Neural progenitor cell (in vitro differentiated cells): Measurements from ENCODE around the gene ASRGL1. TPM values are rescaled to one million over a fixed set of nuclear protein-coding genes. Genes with fewer than 3 reads are reported as not detected.

Experiments
- DNase-seq: peaks from one replicate; pipeline ENCODE4 v3.0.0-alpha.2; 2016; ENCODE audit warnings: low spot score
- H2AFZ ChIP-seq: fragments of 200-600 bp; sonication (generic); replicated peaks from 2 replicates; pipeline ENCODE4 v1.6.1; 2016; ENCODE audit warnings: antibody characterized with exemption
- H3F3A ChIP-seq: fragments of 200-600 bp; sonication (generic); 2 replicates; pipeline ENCODE4 v1.6.1; 2016; ENCODE audit warnings: antibody characterized with exemption, low read depth
- H3K27ac ChIP-seq: fragments of 200-600 bp; sonication (generic); 2 replicates; pipeline ENCODE4 v1.5.1; 2016; ENCODE audit warnings: mild to moderate bottlenecking
- H3K27me3 ChIP-seq: fragments of 200-600 bp; sonication (generic); 2 replicates; pipeline ENCODE4 v1.6.1; 2016; ENCODE audit warnings: mild to moderate bottlenecking, moderate library complexity
- H3K36me3 ChIP-seq: fragments of 200-600 bp; sonication (generic); 2 replicates; pipeline ENCODE4 v1.5.1; 2016
- H3K4me1 ChIP-seq: fragments of 200-600 bp; sonication (generic); 2 replicates; pipeline ENCODE4 v1.6.1; 2016; ENCODE audit warnings: mixed run types
- H3K4me2 ChIP-seq: fragments of 200-600 bp; sonication (generic); 2 replicates; pipeline ENCODE4 v1.6.1; 2016
- H3K4me3 ChIP-seq: fragments of 200-600 bp; sonication (generic); 2 replicates; pipeline ENCODE4 v1.5.1; 2016
- H3K79me2 ChIP-seq: fragments of 200-600 bp; sonication (generic); 2 replicates; pipeline ENCODE4 v1.6.1; 2016; ENCODE audit warnings: low read depth
- H3K9ac ChIP-seq: fragments of 200-600 bp; sonication (generic); 2 replicates; pipeline ENCODE4 v1.6.1; 2016
- H3K9me3 ChIP-seq: fragments of 200-600 bp; sonication (generic); 2 replicates; pipeline ENCODE4 v1.5.1; 2016; ENCODE audit warnings: low read depth
- H4K20me1 ChIP-seq: fragments of 200-600 bp; sonication (generic); 2 replicates; pipeline ENCODE4 v1.6.1; 2016; ENCODE audit warnings: low read depth
- H3K27ac Mint-ChIP-seq: 3 replicates; pipeline ENCODE4 v1.8.0; 2021; ENCODE audit warnings: mixed read lengths
- H3K27me3 Mint-ChIP-seq: 2 replicates; pipeline ENCODE4 v1.8.0; 2022; ENCODE audit warnings: low read depth, mild to moderate bottlenecking, inconsistent platforms, moderate library complexity, mixed read lengths; ENCODE audit not compliant: insufficient read depth
- H3K36me3 Mint-ChIP-seq: 3 replicates; pipeline ENCODE4 v1.8.0; 2021; ENCODE audit warnings: mixed read lengths
- H3K4me1 Mint-ChIP-seq: 3 replicates; pipeline ENCODE4 v1.8.0; 2021; ENCODE audit warnings: mixed read lengths
- H3K4me3 Mint-ChIP-seq: 3 replicates; pipeline ENCODE4 v1.8.0; 2021; ENCODE audit warnings: mild to moderate bottlenecking, moderate library complexity, mixed read lengths
- H3K9me3 Mint-ChIP-seq: 3 replicates; pipeline ENCODE4 v1.8.0; 2020; ENCODE audit warnings: mixed read lengths
- EZH2 ChIP-seq: fragments of 200-600 bp; sonication (generic); IDR thresholded peaks from 2 replicates; pipeline ENCODE4 v1.6.1; 2017; ENCODE audit warnings: antibody characterized with exemption, mild to moderate bottlenecking, moderate library complexity
- EZH2phosphoT487 ChIP-seq: fragments of 200-600 bp; sonication (generic); IDR thresholded peaks from 2 replicates; pipeline ENCODE4 v1.6.1; 2017; ENCODE audit warnings: antibody characterized with exemption
- total RNA-seq: library from RNA; depleted of rRNA; stranded (reverse); fragments of >200 nt; gene quantifications from 2 replicates; pipeline ENCODE4 v1.2.3, GENCODE V29; 2015; ENCODE audit warnings: low replicate concordance
- TF ChIP-seq, protein P1 (sequence below): fragments of 200-600 bp; sonication (generic); IDR thresholded peaks from 2 replicates; pipeline ENCODE4 v1.5.1; 2017; ENCODE audit warnings: antibody characterized with exemption, mild to moderate bottlenecking

The ASRGL1 gene
- total RNA-seq, 1 donor from 2014 or later = 56.8 TPM

- H3K27me3 Mint-ChIP-seq = peaks cover 4% of the 10 kb centered on the region
- TF ChIP-seq EZH2phosphoT487 (no peak), EZH2 (no peak)
- TF ChIP-seq, protein P1, sequence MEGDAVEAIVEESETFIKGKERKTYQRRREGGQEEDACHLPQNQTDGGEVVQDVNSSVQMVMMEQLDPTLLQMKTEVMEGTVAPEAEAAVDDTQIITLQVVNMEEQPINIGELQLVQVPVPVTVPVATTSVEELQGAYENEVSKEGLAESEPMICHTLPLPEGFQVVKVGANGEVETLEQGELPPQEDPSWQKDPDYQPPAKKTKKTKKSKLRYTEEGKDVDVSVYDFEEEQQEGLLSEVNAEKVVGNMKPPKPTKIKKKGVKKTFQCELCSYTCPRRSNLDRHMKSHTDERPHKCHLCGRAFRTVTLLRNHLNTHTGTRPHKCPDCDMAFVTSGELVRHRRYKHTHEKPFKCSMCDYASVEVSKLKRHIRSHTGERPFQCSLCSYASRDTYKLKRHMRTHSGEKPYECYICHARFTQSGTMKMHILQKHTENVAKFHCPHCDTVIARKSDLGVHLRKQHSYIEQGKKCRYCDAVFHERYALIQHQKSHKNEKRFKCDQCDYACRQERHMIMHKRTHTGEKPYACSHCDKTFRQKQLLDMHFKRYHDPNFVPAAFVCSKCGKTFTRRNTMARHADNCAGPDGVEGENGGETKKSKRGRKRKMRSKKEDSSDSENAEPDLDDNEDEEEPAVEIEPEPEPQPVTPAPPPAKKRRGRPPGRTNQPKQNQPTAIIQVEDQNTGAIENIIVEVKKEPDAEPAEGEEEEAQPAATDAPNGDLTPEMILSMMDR = no peak
- H2AFZ ChIP-seq = peak overlapping the region; percentile 66
Observed at GRCh38 chr11:62439785-62440602, 102.7 kb downstream of the ASRGL1 start.

More at GRCh38 chr11:62439785-62440602, 102.7 kb downstream of the ASRGL1 start:
- Mint-ChIP-seq H3K36me3 (no peaks in the 10 kb centered on the region), H3K4me1 (peaks cover 17% of the 10 kb centered on the region), H3K27ac (no peak overlapping the region), H3K9me3 (no peaks in the 10 kb centered on the region), H3K4me3 (no peak overlapping the region)
- Histone ChIP-seq H3K9ac (no peak overlapping the region), H3K27me3 (no peaks in the 10 kb centered on the region), H3K79me2 (no peaks in the 10 kb centered on the region), H3K27ac (no peak overlapping the region), H3K4me3 (no peak overlapping the region), H3K36me3 (no peaks in the 10 kb centered on the region), H3K4me2 (no peak overlapping the region), H3K9me3 (no peaks in the 10 kb centered on the region), H3F3A (no peaks in the 10 kb centered on the region), H3K4me1 (no peaks in the 10 kb centered on the region), H4K20me1 (no peaks in the 10 kb centered on the region)
- DNase-seq = no peak

Other genes starting within 250 kb of the ASRGL1 start
- 73.9 and 135 TPM in 2 replicates for gene INCENP, start 213.4 kb upstream of the ASRGL1 start, total RNA-seq
- not detected in 2 replicates for gene SCGB1D1, start 147.2 kb upstream of the ASRGL1 start, total RNA-seq
- not detected in 2 replicates for gene SCGB2A1, start 128.8 kb upstream of the ASRGL1 start, total RNA-seq
- not detected in 2 replicates for gene SCGB1D2, start 95.2 kb upstream of the ASRGL1 start, total RNA-seq
- gene SCGB2A2, start 67.3 kb upstream of the ASRGL1 start, total RNA-seq = not detected in 2 replicates
- not detected in 2 replicates for gene SCGB1D4, start 38.4 kb upstream of the ASRGL1 start, total RNA-seq
- gene SCGB1A1, start 81.6 kb downstream of the ASRGL1 start, total RNA-seq = not detected in 2 replicates
- 14.9 and 15.0 TPM in 2 replicates for gene AHNAK, start 209.4 kb downstream of the ASRGL1 start, total RNA-seq
- 2,358 and 3,183 TPM in 2 replicates for gene EEF1G, start 236.4 kb downstream of the ASRGL1 start, total RNA-seq